Bronchial epithelial cell (primary cell): ENCODE results near the gene IFITM5. TPM values are rescaled to one million over a fixed set of nuclear protein-coding genes. Genes with fewer than 3 reads are reported as not detected.

Experiments used
- DNase-seq: peaks from one replicate; pipeline ENCODE4 v3.0.0-alpha.2; 2010; ENCODE audit warnings: low read depth
- FAIRE-seq: peaks from 2 replicates; lab custom pipeline; 2011; peaks lifted over from hg19 to GRCh38; lab: Jason Lieb, UNC
- H3K27me3 ChIP-seq: 2 replicates; pipeline ENCODE4 v1.5.1; 2011; ENCODE audit warnings: low read length; ENCODE audit not compliant: control insufficient read depth, insufficient read depth
- H3K36me3 ChIP-seq: 2 replicates; pipeline ENCODE4 v1.5.1; 2011; ENCODE audit warnings: low read length; ENCODE audit not compliant: control insufficient read depth, insufficient read depth
- H3K4me3 ChIP-seq: 2 replicates; pipeline ENCODE4 v1.5.1; 2011; ENCODE audit warnings: mild to moderate bottlenecking, low read depth, low read length, control low read depth
- total RNA-seq: library from RNA; depleted of rRNA; stranded (reverse); fragments of >200 nt; gene quantifications from 2 replicates; pipeline ENCODE4 v1.2.1, GENCODE V29; 2014
- TF ChIP-seq, protein P1 (sequence below): IDR thresholded peaks from 2 replicates; pipeline ENCODE4 v1.5.1; 2011; ENCODE audit warnings: mild to moderate bottlenecking, moderate library complexity, low read length, control low read depth, inconsistent platforms; ENCODE audit not compliant: insufficient read depth, severe bottlenecking

Gene IFITM5
- total RNA-seq, 1 donor from 2014 or later, result not detected

DNA sequence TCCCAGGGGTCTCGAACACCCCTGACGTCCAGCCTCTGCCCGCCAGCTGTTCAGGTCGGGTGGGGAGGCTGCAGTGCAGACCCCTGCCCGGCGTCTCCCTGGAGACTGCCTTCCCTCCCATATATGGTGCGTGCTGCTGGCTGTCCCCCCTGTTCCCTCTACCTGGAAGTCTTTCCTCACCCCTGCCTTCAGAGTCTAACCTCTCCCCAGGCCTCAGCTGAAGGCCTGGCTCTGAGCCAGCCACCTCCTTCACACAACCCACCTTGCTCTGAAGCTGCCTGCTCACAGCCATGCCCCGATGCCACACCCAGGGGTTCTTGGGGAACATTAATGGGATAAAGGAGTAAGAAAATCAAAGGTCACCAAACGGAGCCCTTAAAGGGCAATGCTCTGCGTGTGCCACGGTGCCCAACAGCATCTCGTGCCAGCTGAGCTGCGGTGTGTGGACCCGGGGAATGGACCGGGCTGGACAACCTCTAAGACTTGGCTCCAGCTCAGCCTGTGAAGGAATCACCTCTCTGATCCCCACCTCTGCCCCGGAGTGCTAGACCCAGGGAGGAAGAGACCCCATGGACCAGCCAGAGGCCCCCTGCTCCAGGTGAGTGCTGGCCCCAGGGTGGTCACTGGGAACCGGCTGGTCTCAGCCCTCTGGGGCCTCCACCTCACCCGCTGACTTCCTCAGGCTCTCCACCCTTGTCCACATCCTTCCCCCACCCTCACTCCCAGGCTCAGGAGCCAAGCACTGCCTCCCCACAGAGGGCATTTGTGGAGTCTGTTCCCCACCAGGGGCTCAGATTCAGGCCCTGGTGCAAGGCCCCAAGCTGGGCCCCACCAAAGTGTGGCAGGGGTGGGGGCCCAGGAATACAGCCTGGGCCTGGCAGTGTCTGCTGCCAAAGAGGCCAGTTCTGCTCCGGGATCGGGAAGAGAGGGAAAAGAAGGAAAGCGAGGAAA, 21.1 kb downstream of the IFITM5 start, which contains the start of gene NLRP6:
Gene NLRP6, plus strand, starts transcription at position 407 of the 951 bp plus-strand sequence. Its CDS starts 163 bp downstream, at position 570.
- FAIRE-seq (no peak), DNase-seq (no peak)
- no peak within 1 kb of the TSS for H3K4me3 ChIP-seq
- no peaks in the 10 kb centered on the region for H3K36me3 ChIP-seq
- H3K27me3 ChIP-seq, result peaks cover 38% of the 10 kb centered on the region
- TF ChIP-seq, protein P1, sequence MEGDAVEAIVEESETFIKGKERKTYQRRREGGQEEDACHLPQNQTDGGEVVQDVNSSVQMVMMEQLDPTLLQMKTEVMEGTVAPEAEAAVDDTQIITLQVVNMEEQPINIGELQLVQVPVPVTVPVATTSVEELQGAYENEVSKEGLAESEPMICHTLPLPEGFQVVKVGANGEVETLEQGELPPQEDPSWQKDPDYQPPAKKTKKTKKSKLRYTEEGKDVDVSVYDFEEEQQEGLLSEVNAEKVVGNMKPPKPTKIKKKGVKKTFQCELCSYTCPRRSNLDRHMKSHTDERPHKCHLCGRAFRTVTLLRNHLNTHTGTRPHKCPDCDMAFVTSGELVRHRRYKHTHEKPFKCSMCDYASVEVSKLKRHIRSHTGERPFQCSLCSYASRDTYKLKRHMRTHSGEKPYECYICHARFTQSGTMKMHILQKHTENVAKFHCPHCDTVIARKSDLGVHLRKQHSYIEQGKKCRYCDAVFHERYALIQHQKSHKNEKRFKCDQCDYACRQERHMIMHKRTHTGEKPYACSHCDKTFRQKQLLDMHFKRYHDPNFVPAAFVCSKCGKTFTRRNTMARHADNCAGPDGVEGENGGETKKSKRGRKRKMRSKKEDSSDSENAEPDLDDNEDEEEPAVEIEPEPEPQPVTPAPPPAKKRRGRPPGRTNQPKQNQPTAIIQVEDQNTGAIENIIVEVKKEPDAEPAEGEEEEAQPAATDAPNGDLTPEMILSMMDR, result no peak

DNA sequence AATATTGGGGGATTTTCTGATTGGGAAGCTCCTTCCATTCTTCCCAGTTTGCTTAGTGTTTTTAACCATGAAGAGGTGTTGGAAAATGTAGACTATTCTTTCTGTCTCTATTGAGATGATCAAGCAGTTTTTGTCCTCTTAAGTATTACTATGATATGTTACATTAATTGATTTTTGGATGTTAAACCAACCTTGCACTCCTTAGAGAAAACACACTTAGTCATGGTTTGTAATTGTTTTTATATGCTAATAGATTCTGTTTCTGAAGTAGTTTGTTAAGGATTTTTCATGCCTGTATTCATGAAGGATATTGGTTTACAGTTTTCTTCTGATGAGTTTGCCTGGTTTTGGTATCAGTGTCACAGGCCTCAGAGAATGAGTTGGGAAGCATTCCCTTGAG, 23.1 kb downstream of the IFITM5 start:
- TF ChIP-seq, protein P1, result no peak
- H3K4me3 ChIP-seq, result no peak overlapping the region
- FAIRE-seq (no peak), DNase-seq (no peak)
- H3K36me3 ChIP-seq, result no peaks in the 10 kb centered on the region
- peaks cover 23% of the 10 kb centered on the region for H3K27me3 ChIP-seq

- Histone ChIP-seq H3K4me3 (no peak overlapping the region), H3K27me3 (peaks cover 3% of the 10 kb centered on the region), H3K36me3 (no peaks in the 10 kb centered on the region)
- DNase-seq (no peak), FAIRE-seq (no peak)
- TF ChIP-seq, protein P1, result no peak
These were observed 26.5 kb downstream of the IFITM5 start for GRCh38 chr11:272931-273198.

DNA sequence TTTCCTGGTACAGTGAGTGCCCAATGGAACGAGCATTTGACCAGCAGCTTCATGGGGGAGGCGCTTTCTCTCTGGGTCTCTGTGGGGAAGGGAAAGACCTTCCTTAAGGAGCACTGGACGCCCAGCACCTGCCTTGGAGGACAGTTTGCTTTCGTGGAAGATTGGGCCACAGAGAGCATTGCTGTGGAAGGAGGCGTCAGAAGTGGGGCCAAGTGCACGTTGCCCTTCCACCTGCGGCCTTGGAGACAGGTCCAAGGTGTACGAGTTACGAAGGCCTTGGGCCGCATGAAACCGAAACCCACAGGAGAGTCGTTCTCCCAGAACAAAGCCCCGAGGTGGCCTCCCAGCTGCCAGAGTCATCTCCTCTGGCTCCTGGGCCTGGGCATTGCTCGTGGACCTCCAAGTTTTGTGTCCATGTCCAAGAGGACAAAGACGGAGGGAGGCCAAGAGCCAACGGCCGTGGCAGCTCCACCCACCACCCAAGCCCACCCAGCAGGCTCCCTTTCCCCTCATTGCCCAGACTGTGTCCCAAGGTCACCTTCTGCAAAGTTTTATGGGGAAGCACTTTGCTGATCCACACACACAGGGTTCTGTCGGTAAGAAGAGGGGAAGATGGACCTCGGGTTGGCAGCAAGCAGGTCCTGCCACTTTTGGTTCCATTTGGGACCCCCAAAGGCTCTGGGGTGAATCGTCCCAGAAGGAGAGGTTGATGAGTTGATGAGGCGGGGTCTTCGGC, 27.0 kb downstream of the IFITM5 start:
- Histone ChIP-seq H3K4me3 (no peak overlapping the region), H3K36me3 (no peaks in the 10 kb centered on the region), H3K27me3 (peaks cover 3% of the 10 kb centered on the region)
- TF ChIP-seq, protein P1, result no peak
- no peak for FAIRE-seq
- no peak for DNase-seq

DNA sequence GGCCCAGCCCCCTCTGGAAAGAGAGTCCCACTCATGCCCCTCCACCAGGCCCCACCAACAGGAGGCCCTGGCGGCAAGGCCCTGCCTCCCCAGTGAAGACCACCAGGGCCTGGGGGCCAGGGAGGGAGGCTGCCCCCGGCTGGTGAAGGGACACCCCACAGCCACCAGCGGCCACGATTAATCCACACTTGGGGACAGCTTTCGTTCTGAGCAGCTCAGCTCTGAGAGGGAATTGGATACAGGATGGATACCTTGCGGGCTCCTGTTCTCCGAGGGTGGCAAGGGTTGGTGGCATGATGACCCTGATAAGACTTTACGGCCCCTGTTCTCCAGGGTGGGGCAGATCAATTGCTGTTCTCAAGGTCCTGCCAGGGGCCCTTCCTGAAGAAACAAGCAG, 28.0 kb downstream of the IFITM5 start:
- no peak for FAIRE-seq
- Histone ChIP-seq H3K36me3 (no peaks in the 10 kb centered on the region), H3K27me3 (peaks cover 3% of the 10 kb centered on the region), H3K4me3 (no peak overlapping the region)
- no peak for DNase-seq
- TF ChIP-seq, protein P1, result no peak
